ENCODE measurements around the gene CLIC4.
A peak's percentile ranks its signal among the peaks of the same experiment; 100 is the strongest.

CLIC4 gene

DNA sequence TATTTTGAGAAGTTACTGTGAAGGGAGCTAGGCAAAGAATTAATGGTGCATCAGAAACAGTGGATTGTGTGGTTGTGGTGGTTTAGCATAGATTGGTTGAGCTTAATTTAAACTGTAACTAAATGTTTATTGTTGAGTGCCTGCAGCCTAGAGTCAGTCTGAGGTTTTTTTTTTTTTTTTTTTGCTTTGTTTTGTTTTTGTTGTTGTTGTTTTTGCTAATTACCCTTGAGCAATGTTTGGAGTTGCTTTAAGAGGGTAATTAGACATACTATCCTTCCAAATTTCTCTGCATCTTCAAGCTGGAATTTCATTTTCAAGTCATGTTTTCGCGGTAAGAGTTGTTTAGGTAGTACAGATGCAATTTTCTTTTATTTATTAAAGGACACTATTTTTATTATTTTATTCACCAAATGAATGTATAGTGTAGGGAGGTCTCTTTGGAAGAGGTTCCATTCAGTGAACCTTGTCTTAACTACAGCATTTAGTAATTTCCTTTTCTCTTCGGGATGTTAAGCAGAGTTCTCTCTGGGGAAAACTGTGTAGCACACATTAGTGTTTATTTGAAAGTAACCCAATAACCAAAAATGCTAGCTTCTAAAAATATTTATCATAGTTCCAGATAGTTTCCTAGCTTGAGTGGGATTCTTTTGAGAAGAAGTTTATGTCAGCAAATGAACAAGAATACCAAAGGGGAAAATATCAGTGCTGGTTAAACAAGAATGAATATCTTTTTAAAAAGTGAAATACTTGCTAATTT lies 82.3 kb downstream of the CLIC4 start:
- Histone ChIP-seq H3K36me3 (ENCODE audit: control insufficient read depth in 2 of 2, insufficient read depth in 2 of 2, low read length in 2 of 2) (no peaks in the 10 kb centered on the region), H3K4me1 (ENCODE audit: control insufficient read depth in 2 of 2, insufficient read depth in 2 of 2, low read length in 2 of 2) (no peaks in the 10 kb centered on the region), H3K9me3 (ENCODE audit: control insufficient read depth in 2 of 2, low read length in 2 of 2) (no peaks in the 10 kb centered on the region), H3K27me3 (ENCODE audit: control insufficient read depth in 2 of 2, insufficient read depth in 2 of 2, low read length in 2 of 2) (no peaks in the 10 kb centered on the region), H3K4me3 (ENCODE audit: low read length in 2 of 2) (no peak overlapping the region), H3K27ac (ENCODE audit: low read depth in 2 of 2, low read length in 2 of 2) (no peak overlapping the region), H3K9ac (ENCODE audit: low read depth in 1 of 2, low read length in 2 of 2) (no peak overlapping the region)

DNA sequence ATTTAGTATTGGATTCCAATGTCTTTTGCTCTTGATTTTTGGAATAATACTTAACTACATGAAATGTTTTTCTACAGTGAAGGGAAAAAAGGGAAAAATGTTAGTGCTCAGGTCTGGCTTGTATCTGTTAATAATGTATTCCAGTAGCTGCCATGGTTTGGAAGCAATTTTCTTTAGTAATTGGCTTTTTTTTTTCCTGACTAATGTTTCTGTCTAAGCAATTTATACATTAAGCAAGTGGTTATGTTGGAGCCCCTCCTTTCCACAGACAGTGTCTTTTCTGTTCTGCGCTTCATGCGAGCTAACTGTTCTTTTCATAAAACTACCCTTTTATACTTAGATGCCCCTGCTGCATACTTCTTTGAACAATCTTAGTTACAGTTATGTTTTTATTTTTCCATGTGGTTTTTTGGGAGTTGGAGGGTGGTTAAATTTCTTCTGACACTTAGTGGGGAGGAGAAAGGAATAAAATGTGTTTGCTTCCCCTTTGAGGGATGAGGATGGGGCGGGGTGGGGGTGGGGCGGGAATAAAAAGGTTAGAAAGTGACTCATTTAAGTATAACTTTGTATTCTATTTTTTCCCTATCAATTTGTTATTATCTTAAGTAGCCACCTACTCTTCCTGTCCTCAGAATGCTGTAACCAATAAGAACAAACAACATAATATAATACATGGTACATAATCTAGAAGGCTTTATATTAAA lies 83.1 kb downstream of the CLIC4 start:
- no peaks in the 10 kb centered on the region for H3K4me1 ChIP-seq (ENCODE audit: control insufficient read depth in 2 of 2, insufficient read depth in 2 of 2, low read length in 2 of 2)
- H3K36me3 ChIP-seq (ENCODE audit: control insufficient read depth in 2 of 2, insufficient read depth in 2 of 2, low read length in 2 of 2), result no peaks in the 10 kb centered on the region
- H3K4me3 ChIP-seq (ENCODE audit: low read length in 2 of 2), result no peak overlapping the region
- H3K9me3 ChIP-seq (ENCODE audit: control insufficient read depth in 2 of 2, low read length in 2 of 2), result no peaks in the 10 kb centered on the region
- H3K9ac ChIP-seq (ENCODE audit: low read depth in 1 of 2, low read length in 2 of 2), result no peak overlapping the region
- H3K27me3 ChIP-seq (ENCODE audit: control insufficient read depth in 2 of 2, insufficient read depth in 2 of 2, low read length in 2 of 2), result no peaks in the 10 kb centered on the region
- H3K27ac ChIP-seq (ENCODE audit: low read depth in 2 of 2, low read length in 2 of 2), result no peak overlapping the region

DNA sequence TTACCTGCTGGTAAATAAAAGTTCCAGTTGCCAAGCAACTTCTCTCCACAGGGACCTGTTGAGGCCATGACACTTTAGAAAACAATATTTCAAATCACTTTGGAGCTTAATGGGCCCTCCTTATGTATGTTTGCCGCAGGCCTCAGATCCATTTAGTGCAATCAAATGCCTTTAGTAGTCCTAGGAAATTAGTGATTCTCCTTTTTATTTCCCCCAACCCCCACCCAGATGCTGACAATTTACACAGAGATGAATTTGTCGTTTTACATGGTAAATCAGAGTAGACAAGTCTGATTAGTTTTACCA lies 83.6 kb downstream of the CLIC4 start:
- no peak overlapping the region for H3K27ac ChIP-seq (ENCODE audit: low read depth in 2 of 2, low read length in 2 of 2)
- H3K4me1 ChIP-seq (ENCODE audit: control insufficient read depth in 2 of 2, insufficient read depth in 2 of 2, low read length in 2 of 2), result no peaks in the 10 kb centered on the region
- H3K4me3 ChIP-seq (ENCODE audit: low read length in 2 of 2), result no peak overlapping the region
- no peaks in the 10 kb centered on the region for H3K27me3 ChIP-seq (ENCODE audit: control insufficient read depth in 2 of 2, insufficient read depth in 2 of 2, low read length in 2 of 2)
- H3K36me3 ChIP-seq (ENCODE audit: control insufficient read depth in 2 of 2, insufficient read depth in 2 of 2, low read length in 2 of 2), result no peaks in the 10 kb centered on the region
- no peak overlapping the region for H3K9ac ChIP-seq (ENCODE audit: low read depth in 1 of 2, low read length in 2 of 2)
- H3K9me3 ChIP-seq (ENCODE audit: control insufficient read depth in 2 of 2, low read length in 2 of 2), result no peaks in the 10 kb centered on the region

DNA sequence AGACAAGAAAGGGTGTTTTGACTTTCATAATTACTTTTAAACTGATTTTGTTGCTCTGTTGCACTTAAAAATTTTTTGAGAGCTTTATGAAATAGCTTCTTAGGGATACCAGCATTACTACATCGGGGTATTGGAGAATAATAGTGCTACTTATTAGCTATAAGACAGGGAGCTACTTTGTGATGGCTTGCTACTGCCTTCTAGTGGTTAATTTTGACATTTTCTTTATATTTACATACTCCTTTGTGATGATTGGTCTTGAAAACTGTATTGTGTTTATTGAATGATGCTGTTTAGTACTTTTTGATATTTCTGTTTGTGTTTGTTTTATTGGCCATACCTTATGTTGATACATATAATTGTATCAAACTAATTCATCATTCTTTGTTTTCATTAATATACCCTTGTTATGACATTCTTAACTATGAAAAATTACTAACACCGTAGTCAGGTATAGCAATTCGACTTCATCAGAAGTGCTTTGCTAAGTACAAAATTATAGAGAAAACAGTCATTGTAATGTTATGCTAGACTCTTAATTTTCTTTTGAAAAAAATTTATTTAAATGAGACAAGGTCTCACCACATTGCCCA lies 85.5 kb downstream of the CLIC4 start:
- Histone ChIP-seq H3K9me3 (ENCODE audit: control insufficient read depth in 2 of 2, low read length in 2 of 2) (no peaks in the 10 kb centered on the region), H3K9ac (ENCODE audit: low read depth in 1 of 2, low read length in 2 of 2) (no peak overlapping the region), H3K27me3 (ENCODE audit: control insufficient read depth in 2 of 2, insufficient read depth in 2 of 2, low read length in 2 of 2) (no peaks in the 10 kb centered on the region), H3K4me3 (ENCODE audit: low read length in 2 of 2) (no peak overlapping the region), H3K27ac (ENCODE audit: low read depth in 2 of 2, low read length in 2 of 2) (no peak overlapping the region), H3K4me1 (ENCODE audit: control insufficient read depth in 2 of 2, insufficient read depth in 2 of 2, low read length in 2 of 2) (no peaks in the 10 kb centered on the region), H3K36me3 (ENCODE audit: control insufficient read depth in 2 of 2, insufficient read depth in 2 of 2, low read length in 2 of 2) (no peaks in the 10 kb centered on the region)

DNA sequence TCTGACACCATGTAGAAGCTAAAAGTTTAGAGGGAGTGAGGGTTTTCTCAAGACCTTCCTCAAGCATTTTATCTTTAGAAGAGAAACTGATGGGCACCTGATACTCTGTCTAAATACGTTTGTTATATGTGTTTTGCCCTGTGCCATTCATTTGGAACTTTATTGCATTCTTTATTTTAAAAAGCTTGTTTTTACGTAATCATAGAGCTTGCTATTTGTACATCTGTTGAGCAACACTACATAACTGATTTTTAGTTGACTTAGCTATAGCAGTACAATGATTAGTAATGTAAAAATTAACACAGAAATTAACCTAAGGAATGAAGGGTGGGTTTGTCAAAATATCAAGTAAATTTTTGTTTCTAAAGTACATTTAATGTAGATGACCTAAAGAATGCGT lies 96.3 kb downstream of the CLIC4 start:
- Histone ChIP-seq H3K9ac (ENCODE audit: low read depth in 1 of 2, low read length in 2 of 2) (no peak overlapping the region), H3K4me1 (ENCODE audit: control insufficient read depth in 2 of 2, insufficient read depth in 2 of 2, low read length in 2 of 2) (no peaks in the 10 kb centered on the region), H3K9me3 (ENCODE audit: control insufficient read depth in 2 of 2, low read length in 2 of 2) (no peaks in the 10 kb centered on the region), H3K4me3 (ENCODE audit: low read length in 2 of 2) (no peak overlapping the region), H3K27me3 (ENCODE audit: control insufficient read depth in 2 of 2, insufficient read depth in 2 of 2, low read length in 2 of 2) (no peaks in the 10 kb centered on the region), H3K36me3 (ENCODE audit: control insufficient read depth in 2 of 2, insufficient read depth in 2 of 2, low read length in 2 of 2) (no peaks in the 10 kb centered on the region), H3K27ac (ENCODE audit: low read depth in 2 of 2, low read length in 2 of 2) (no peak overlapping the region)

DNA sequence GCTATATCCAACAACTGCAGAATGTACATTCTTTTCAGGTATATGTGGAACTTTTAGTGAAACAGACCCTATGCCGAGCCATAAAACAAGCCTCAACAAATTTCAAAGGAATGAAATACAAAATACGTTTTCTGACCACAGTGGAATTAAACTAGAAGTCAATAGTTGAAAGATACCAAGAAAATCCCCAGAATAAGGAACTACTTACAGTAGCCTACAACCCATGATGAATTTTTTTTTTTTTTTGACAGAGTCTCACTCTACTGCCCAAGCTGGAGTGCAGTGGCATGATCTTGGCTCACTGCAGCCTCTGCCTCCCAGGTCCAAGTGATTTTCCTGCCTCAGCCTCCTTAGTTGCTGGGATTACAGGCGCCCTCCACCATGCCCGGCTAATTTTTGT lies 101.4 kb downstream of the CLIC4 start:
- Histone ChIP-seq H3K4me3 (ENCODE audit: low read length in 2 of 2) (no peak overlapping the region), H3K9ac (ENCODE audit: low read depth in 1 of 2, low read length in 2 of 2) (no peak overlapping the region), H3K9me3 (ENCODE audit: control insufficient read depth in 2 of 2, low read length in 2 of 2) (no peaks in the 10 kb centered on the region), H3K27ac (ENCODE audit: low read depth in 2 of 2, low read length in 2 of 2) (no peak overlapping the region), H3K27me3 (ENCODE audit: control insufficient read depth in 2 of 2, insufficient read depth in 2 of 2, low read length in 2 of 2) (no peaks in the 10 kb centered on the region), H3K36me3 (ENCODE audit: control insufficient read depth in 2 of 2, insufficient read depth in 2 of 2, low read length in 2 of 2) (no peaks in the 10 kb centered on the region), H3K4me1 (ENCODE audit: control insufficient read depth in 2 of 2, insufficient read depth in 2 of 2, low read length in 2 of 2) (peaks cover 4 to 10% of the 10 kb centered on the region in 2 donors)

DNA sequence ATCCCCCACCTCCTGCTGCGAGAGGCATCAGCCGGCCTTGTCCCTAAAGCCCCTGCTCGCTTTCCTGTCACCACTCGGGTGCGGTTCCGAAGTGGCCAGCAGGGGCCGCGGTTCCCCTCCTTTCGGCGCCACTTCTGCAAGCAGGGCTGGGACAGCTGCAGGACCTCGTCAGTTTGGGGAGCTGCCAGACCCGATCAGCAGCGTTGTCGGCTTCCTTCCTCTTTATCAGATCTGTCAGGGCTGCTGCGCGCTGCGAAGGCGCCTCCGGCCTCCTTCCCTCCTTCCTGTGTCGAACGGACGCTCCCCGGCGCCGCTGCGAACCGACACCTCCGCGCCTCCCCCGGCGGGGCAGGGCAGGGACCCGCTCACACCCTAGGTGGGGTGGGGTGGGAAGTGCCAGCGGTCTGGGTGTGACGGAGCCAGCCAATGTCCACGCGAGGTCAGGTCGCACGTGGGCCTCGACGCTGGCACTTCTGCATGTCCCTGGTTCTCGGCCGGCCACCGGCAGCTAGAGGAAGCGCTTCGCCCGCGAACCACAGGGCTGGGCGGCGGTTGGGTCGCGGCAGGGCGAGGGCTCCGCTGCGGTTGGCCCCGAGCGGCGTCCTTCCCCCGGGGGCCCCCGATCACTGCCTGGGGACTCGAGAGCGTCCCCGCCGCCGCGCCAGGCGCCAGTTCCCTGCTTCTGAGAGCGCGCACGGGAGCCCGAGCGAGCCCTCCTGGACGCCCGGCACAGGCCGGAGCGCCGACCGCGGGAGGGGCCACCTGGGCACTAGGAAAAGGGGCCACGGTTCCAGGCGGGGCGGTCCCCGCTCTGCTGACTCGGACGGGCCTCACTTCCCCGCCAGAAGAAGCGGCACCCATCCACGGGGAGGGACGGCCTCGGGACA lies 103.0 kb downstream of the CLIC4 start:
- Histone ChIP-seq H3K27ac (ENCODE audit: low read depth in 2 of 2, low read length in 2 of 2) (peak overlapping the region; percentile 68 to 73), H3K36me3 (ENCODE audit: control insufficient read depth in 2 of 2, insufficient read depth in 2 of 2, low read length in 2 of 2) (no peaks in the 10 kb centered on the region), H3K9ac (ENCODE audit: low read depth in 1 of 2, low read length in 2 of 2) (peak overlapping the region; percentile 52 to 70), H3K4me3 (ENCODE audit: low read length in 2 of 2) (peak overlapping the region; percentile 61 to 71), H3K27me3 (ENCODE audit: control insufficient read depth in 2 of 2, insufficient read depth in 2 of 2, low read length in 2 of 2) (no peaks in the 10 kb centered on the region), H3K4me1 (ENCODE audit: control insufficient read depth in 2 of 2, insufficient read depth in 2 of 2, low read length in 2 of 2) (peaks cover 4 to 10% of the 10 kb centered on the region in 2 donors), H3K9me3 (ENCODE audit: control insufficient read depth in 2 of 2, low read length in 2 of 2) (no peaks in the 10 kb centered on the region)

DNA sequence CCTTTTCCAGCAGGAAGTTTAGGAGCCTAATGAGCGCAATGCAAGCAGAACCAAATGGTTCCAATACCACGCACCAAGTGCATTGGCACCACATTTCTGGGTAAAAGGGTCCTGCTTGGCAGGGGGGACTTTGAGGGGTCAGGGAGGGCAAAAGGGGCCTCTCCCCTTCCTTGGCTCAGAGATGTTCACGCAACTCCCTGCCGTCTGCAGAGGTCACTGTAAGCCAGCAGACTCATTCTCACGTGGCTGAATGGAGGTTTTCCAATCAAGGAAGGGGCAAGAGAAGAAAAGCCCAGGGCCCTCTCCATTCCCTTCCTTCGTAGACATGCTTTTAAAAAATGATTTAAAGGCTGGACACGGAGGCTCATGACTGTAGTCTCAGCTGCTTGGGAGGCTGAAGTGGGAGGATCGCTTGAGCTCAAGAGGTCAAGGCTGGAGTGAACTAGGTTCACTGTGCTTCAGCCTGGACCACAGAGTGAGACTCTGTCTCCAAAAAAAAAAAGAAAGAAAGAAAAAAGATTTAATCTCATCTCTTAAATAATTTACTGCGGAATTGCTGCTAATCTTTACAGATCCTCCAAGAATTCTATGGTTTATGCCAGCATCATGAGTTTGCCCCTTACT lies 104.5 kb downstream of the CLIC4 start:
- H3K9ac ChIP-seq (ENCODE audit: low read depth in 1 of 2, low read length in 2 of 2), result no peak overlapping the region
- H3K27me3 ChIP-seq (ENCODE audit: control insufficient read depth in 2 of 2, insufficient read depth in 2 of 2, low read length in 2 of 2), result no peaks in the 10 kb centered on the region
- H3K4me3 ChIP-seq (ENCODE audit: low read length in 2 of 2), result no peak overlapping the region
- no peak overlapping the region for H3K27ac ChIP-seq (ENCODE audit: low read depth in 2 of 2, low read length in 2 of 2)
- no peaks in the 10 kb centered on the region for H3K9me3 ChIP-seq (ENCODE audit: control insufficient read depth in 2 of 2, low read length in 2 of 2)
- peaks cover 4 to 10% of the 10 kb centered on the region in 2 donors for H3K4me1 ChIP-seq (ENCODE audit: control insufficient read depth in 2 of 2, insufficient read depth in 2 of 2, low read length in 2 of 2)
- no peaks in the 10 kb centered on the region for H3K36me3 ChIP-seq (ENCODE audit: control insufficient read depth in 2 of 2, insufficient read depth in 2 of 2, low read length in 2 of 2)

DNA sequence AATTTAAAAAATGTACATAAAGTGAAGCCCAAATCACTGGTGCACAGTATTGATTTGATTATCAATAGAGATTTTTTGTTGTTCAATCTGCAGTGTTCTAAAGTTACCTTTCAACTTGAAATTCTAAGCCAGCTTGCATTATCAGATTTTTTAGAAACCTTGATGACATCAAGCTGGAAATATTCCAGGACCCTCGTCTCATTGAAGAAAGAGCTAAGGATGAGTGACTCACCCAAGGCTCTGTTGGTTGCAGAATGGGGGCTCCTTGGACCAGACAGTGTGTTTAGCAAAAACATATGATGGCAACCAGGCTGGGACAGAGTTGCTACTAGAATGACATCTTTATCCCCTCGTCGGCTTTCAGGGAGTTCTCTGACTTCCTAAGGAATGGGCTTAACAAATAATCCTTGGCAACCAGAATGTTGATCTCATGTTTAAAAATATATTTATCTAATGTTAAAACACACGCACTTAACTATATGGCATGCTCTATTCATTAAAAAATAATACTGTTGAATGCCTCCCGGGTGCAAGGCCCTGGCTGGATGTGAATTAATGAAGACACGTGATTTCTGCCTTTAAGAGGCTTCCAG lies 105.2 kb downstream of the CLIC4 start:
- no peak overlapping the region for H3K9ac ChIP-seq (ENCODE audit: low read depth in 1 of 2, low read length in 2 of 2)
- no peaks in the 10 kb centered on the region for H3K36me3 ChIP-seq (ENCODE audit: control insufficient read depth in 2 of 2, insufficient read depth in 2 of 2, low read length in 2 of 2)
- H3K27ac ChIP-seq (ENCODE audit: low read depth in 2 of 2, low read length in 2 of 2), result no peak overlapping the region
- peaks cover 4 to 10% of the 10 kb centered on the region in 2 donors for H3K4me1 ChIP-seq (ENCODE audit: control insufficient read depth in 2 of 2, insufficient read depth in 2 of 2, low read length in 2 of 2)
- H3K27me3 ChIP-seq (ENCODE audit: control insufficient read depth in 2 of 2, insufficient read depth in 2 of 2, low read length in 2 of 2), result no peaks in the 10 kb centered on the region
- no peak overlapping the region for H3K4me3 ChIP-seq (ENCODE audit: low read length in 2 of 2)
- no peaks in the 10 kb centered on the region for H3K9me3 ChIP-seq (ENCODE audit: control insufficient read depth in 2 of 2, low read length in 2 of 2)

Measured in mucosa of rectum (tissue), 2 donors.